HepG2 (cell line): ENCODE results near the gene SLC15A3. TPM values are rescaled to one million over a fixed set of nuclear protein-coding genes. Genes with fewer than 3 reads are reported as not detected.

Source experiments
- ATAC-seq: fragments of 200-7000 bp; cut with Tn5 transposase; 3 replicates; pipeline ENCODE4 v1.9.1; 2020; ENCODE audit warnings: mild to moderate bottlenecking, moderate library complexity
- BruUV-seq: library from RNA; stranded (reverse); fragments of 400-500 nt; replicated peaks from 2 replicates; lab custom pipeline; 2021; lab: Mats Ljungman, UMichigan
- CTCF ChIA-PET: fragments of 300-600 bp; formaldehyde crosslinking; extraction: SDS; loops from one replicate; lab custom pipeline; 2021; ENCODE audit warnings: low total read pairs, inconsistent platforms, low intra/inter-chr PET ratio; lab: Yijun Ruan, JAX
- POLR2A ChIA-PET: fragments of 350-600 bp; sonication (Branson Sonifier 250); formaldehyde crosslinking; loops from one replicate; lab custom pipeline; 2020; ENCODE audit warnings: antibody characterized with exemption, inconsistent platforms; lab: Yijun Ruan, JAX
- DNase-seq: peaks from one replicate; pipeline ENCODE4 v3.0.0-alpha.2; 2015; ENCODE audit warnings: low spot score
- FAIRE-seq: peaks from 3 replicates; lab custom pipeline; 2011; peaks lifted over from hg19 to GRCh38; lab: Jason Lieb, UNC
- H2AFZ ChIP-seq: one replicate; pipeline ENCODE4 v1.6.1; 2011; ENCODE audit warnings: low read length, inconsistent platforms
- H3K27ac ChIP-seq: fragments of 300-600 bp; 3 replicates; pipeline ENCODE4 v1.8.0; 2011; ENCODE audit warnings: mixed run types, mild to moderate bottlenecking, mixed read lengths, low read length, inconsistent platforms; ENCODE audit not compliant: insufficient read depth; ENCODE audit errors: extremely low read length
- H3K27me3 ChIP-seq, 2 experiments: fragments of 200-600 bp in 1 of 2; 2 replicates in 1 of 2; 3 replicates in 1 of 2; pipeline versions ENCODE4 v1.6.0 to v1.8.0; 2011; ENCODE audit warnings: low read length in 2 of 2, mild to moderate bottlenecking in 2 of 2, moderate library complexity in 2 of 2, inconsistent platforms in 1 of 2; ENCODE audit not compliant: insufficient read depth in 2 of 2, control insufficient read depth in 1 of 2
- H3K36me3 ChIP-seq, 2 experiments: fragments of 200-600 bp in 1 of 2; replicated peaks in 1 of 2; 2 replicates in 1 of 2; 3 replicates in 1 of 2; pipeline versions ENCODE4 v1.5.1 to v1.8.0; 2011; ENCODE audit warnings: low read length in 2 of 2, inconsistent platforms in 1 of 2; ENCODE audit not compliant: insufficient read depth in 2 of 2, control insufficient read depth in 1 of 2
- H3K4me1 ChIP-seq: 2 replicates; pipeline ENCODE4 v1.5.1; 2012; ENCODE audit warnings: low read length, inconsistent platforms; ENCODE audit not compliant: insufficient read depth
- H3K4me2 ChIP-seq: 2 replicates; pipeline ENCODE4 v1.6.0; 2011; ENCODE audit warnings: low read depth, low read length, inconsistent platforms
- H3K4me3 ChIP-seq, 3 experiments: fragments of 200-600 bp in 1 of 3; sonication (generic), shearing (Covaris generic) in 1 of 3; replicated peaks in 1 of 3; 2 replicates each; pipeline ENCODE4 v1.5.1; 2011 to 2016; ENCODE audit warnings: low read length in 3 of 3, inconsistent platforms in 2 of 3, low read depth in 2 of 3, mild to moderate bottlenecking in 2 of 3, control low read depth in 1 of 3, mixed read lengths in 1 of 3; ENCODE audit not compliant: insufficient read depth in 1 of 3
- H3K79me2 ChIP-seq: one replicate; pipeline ENCODE4 v1.6.1; 2011; ENCODE audit warnings: low read length, inconsistent platforms; ENCODE audit not compliant: insufficient read depth
- H3K9ac ChIP-seq: 2 replicates; pipeline ENCODE4 v1.6.0; 2011; ENCODE audit warnings: mild to moderate bottlenecking, low read depth, low read length, inconsistent platforms; ENCODE audit not compliant: insufficient read depth
- H3K9me3 ChIP-seq: 2 replicates; pipeline ENCODE4 v1.5.1; 2012; ENCODE audit warnings: mild to moderate bottlenecking, low read length
- H4K20me1 ChIP-seq: 2 replicates; pipeline ENCODE4 v1.6.0; 2011; ENCODE audit warnings: inconsistent platforms, mild to moderate bottlenecking, low read length, moderate library complexity; ENCODE audit not compliant: insufficient read depth
- ARID4A ChIP-seq: sonication (generic); formaldehyde crosslinking; IDR thresholded peaks from 2 replicates; pipeline ENCODE4 v1.5.0; 2020; ENCODE audit warnings: mild to moderate bottlenecking, missing genetic modification reagents, borderline replicate concordance
- GATA4 ChIP-seq: sonication (generic); IDR thresholded peaks from 2 replicates; pipeline ENCODE4 v1.6.1; 2016; ENCODE audit warnings: antibody characterized with exemption, low read depth, borderline replicate concordance
- HOXD1 ChIP-seq: sonication (generic); formaldehyde crosslinking; IDR thresholded peaks from 2 replicates; pipeline ENCODE4 v1.5.0; 2020; ENCODE audit warnings: missing genetic modification reagents
- KDM4B ChIP-seq: sonication (generic); formaldehyde crosslinking; IDR thresholded peaks from 2 replicates; pipeline ENCODE4 v1.4.0; 2020; ENCODE audit warnings: missing genetic modification reagents
- MAZ ChIP-seq, 2 experiments: sonication (generic) in 1 of 2; formaldehyde crosslinking in 1 of 2; IDR thresholded peaks; 2 replicates each; pipeline versions ENCODE4 v1.5.0 to v1.6.1; 2012 to 2020; ENCODE audit warnings: low read depth in 2 of 2, mild to moderate bottlenecking in 2 of 2, borderline replicate concordance in 1 of 2, improper control_type of control experiment in 1 of 2, low read length in 1 of 2, missing genetic modification reagents in 1 of 2, moderate library complexity in 1 of 2
- NR2F2 ChIP-seq: IDR thresholded peaks from 2 replicates; pipeline ENCODE4 v1.6.1; 2012; ENCODE audit warnings: low read depth, inconsistent platforms, borderline replicate concordance
- SAFB2 ChIP-seq: sonication (generic); formaldehyde crosslinking; IDR thresholded peaks from 2 replicates; pipeline ENCODE4 v1.5.1; 2020; ENCODE audit warnings: missing genetic modification reagents, low read depth, mild to moderate bottlenecking, borderline replicate concordance
- TOE1 ChIP-seq: sonication (generic); formaldehyde crosslinking; IDR thresholded peaks from 2 replicates; pipeline ENCODE4 v1.4.0; 2020; ENCODE audit warnings: mild to moderate bottlenecking, missing genetic modification reagents
- USF2 ChIP-seq, 2 experiments: sonication (generic) in 1 of 2; formaldehyde crosslinking in 1 of 2; IDR thresholded peaks; 2 replicates each; pipeline versions ENCODE4 v1.5.1 to v1.6.1; 2011 to 2020; ENCODE audit warnings: borderline replicate concordance in 1 of 2, low read depth in 1 of 2, low read length in 1 of 2, mild to moderate bottlenecking in 1 of 2, missing genetic modification reagents in 1 of 2, moderate library complexity in 1 of 2
- ZNF703 ChIP-seq: sonication (generic); formaldehyde crosslinking; IDR thresholded peaks from 2 replicates; pipeline ENCODE4 v1.5.1; 2020; ENCODE audit warnings: missing genetic modification reagents, mild to moderate bottlenecking, moderate library complexity, borderline replicate concordance
- WGBS: methylation state at CpG from one replicate; pipeline ENCODE4 v1.1.6; 2017; ENCODE audit warnings: low lambda C conversion rate; 5-methylcytosine and 5-hydroxymethylcytosine counted together
- in situ Hi-C: cut with HindIII; loops from 2 replicates; pipeline ENCODE4 v1.10.0; 2017; ENCODE audit warnings: low pct_unique_long_range_greater_than_20kb; ENCODE audit not compliant: extremely low pct_ligation_motif_present
- intact Hi-C: fragments of 100-400 bp; cut with micrococcal nuclease; formaldehyde crosslinking; loops from one replicate; pipeline ENCODE4 v1.10.0; 2022; ENCODE audit not compliant: unreplicated experiment
- polyA plus RNA-seq, 8 experiments: library from polyadenylated mRNA; depleted of rRNA in 3 of 8; stranded (reverse) in 7 of 8; unstranded in 1 of 8; fragments of >200 nt; fragmentation: Illumina TruSeq in 4 of 8; extraction: Trizol in 4 of 8; gene quantifications; 2 replicates each; pipeline versions ENCODE4 v1.2.1 to v1.2.3, GENCODE V29; 2011 to 2016; ENCODE audit warnings: low read depth in 4 of 8, missing spikeins in 1 of 8, mixed read lengths in 1 of 8; ENCODE audit not compliant: insufficient read depth in 1 of 8
- total RNA-seq, 5 experiments: library from RNA; depleted of rRNA; stranded (reverse); fragments of >200 nt; fragmentation: Illumina TruSeq; extraction: Trizol; gene quantifications; 2 replicates each; pipeline ENCODE4 v1.2.3, GENCODE V29; 2016; ENCODE audit warnings: low read depth in 1 of 5

Gene SLC15A3
- total and polyA plus RNA-seq, 2 of the 13 experiments (the other 11 are each of a cell fraction or from before 2014, with no cell fraction given) = 0.45 to 0.77 TPM

GRCh38 chr11:60951606-60951903 lies 421 bp downstream of the SLC15A3 start:
- H3K36me3 ChIP-seq = no peaks in the 10 kb centered on the region
- H3K27me3 ChIP-seq = peaks cover 0 to 15% of the 10 kb centered on the region in 2 experiments; a peak in 2 of 5 replicates
- H2AFZ ChIP-seq = no peak overlapping the region
- no peaks in the 10 kb centered on the region for H3K9me3 ChIP-seq
- POLR2A ChIA-PET = no interaction called here
- peak overlapping the region in 2 of 3 experiments; percentile 57 to 81; a peak in 1 of 6 replicates for H3K4me3 ChIP-seq
- H3K4me2 ChIP-seq = peak overlapping the region; percentile 86
- H4K20me1 ChIP-seq = no peaks in the 10 kb centered on the region
- CTCF ChIA-PET = no interaction called here
- FAIRE-seq (no peak), ATAC-seq (no peak)
- H3K27ac ChIP-seq = no peak overlapping the region
- no peaks in the 10 kb centered on the region for H3K4me1 ChIP-seq
- no peak for TF ChIP-seq TOE1
- TF ChIP-seq MAZ (IDR thresholded peaks at IDR 0.05; ENCODE audit: borderline replicate concordance, low read depth, low read length) = no peak
- TF ChIP-seq MAZ (CRISPR knock-in tag; IDR thresholded peaks at IDR 0.05; ENCODE audit: low read depth) = no peak
- TF ChIP-seq, all 625 proteins: peak for 0
- Histone ChIP-seq H3K9ac (no peak overlapping the region), H3K79me2 (no peaks in the 10 kb centered on the region)
- BruUV-seq = no TSS peak
- no peak for DNase-seq
- in situ Hi-C loops (no loop called here), intact Hi-C loops (no loop called here)
- WGBS = 79% methylated on average over 8 of the region's 8 CpGs

GRCh38 chr11:60950933-60951605 lies 907 bp downstream of the SLC15A3 start:
- no peaks in the 10 kb centered on the region for H3K4me1 ChIP-seq
- no peak for DNase-seq
- no peak overlapping the region for H3K4me3 ChIP-seq
- ChIA-PET POLR2A (no interaction called here), CTCF (no interaction called here)
- 95% methylated on average over 74 of the region's 86 CpGs for WGBS
- H2AFZ ChIP-seq = no peak overlapping the region
- in situ Hi-C loops = no loop called here
- intact Hi-C loops = no loop called here
- no peak for FAIRE-seq
- H3K36me3 ChIP-seq = no peaks in the 10 kb centered on the region
- H3K27ac ChIP-seq = no peak overlapping the region
- no TSS peak for BruUV-seq
- no peaks in the 10 kb centered on the region for H3K9me3 ChIP-seq
- no peak overlapping the region for H3K4me2 ChIP-seq
- H4K20me1 ChIP-seq = no peaks in the 10 kb centered on the region
- no peak overlapping the region for H3K9ac ChIP-seq
- no peaks in the 10 kb centered on the region for H3K79me2 ChIP-seq
- H3K27me3 ChIP-seq = peaks cover 0 to 15% of the 10 kb centered on the region in 2 experiments; a peak in 2 of 5 replicates
- no peak for ATAC-seq
- TF ChIP-seq KDM4B (CRISPR knock-in tag) (no peak), ZNF703 (CRISPR knock-in tag) (no peak), SAFB2 (CRISPR knock-in tag) (no peak), ARID4A (CRISPR knock-in tag) (no peak), GATA4 (no peak), USF2 (IDR thresholded peaks at IDR 0.05; ENCODE audit: low read depth, low read length) (no peak), USF2 (CRISPR knock-in tag; IDR thresholded peaks at IDR 0.05; ENCODE audit: borderline replicate concordance) (no peak), NR2F2 (no peak), HOXD1 (CRISPR knock-in tag) (no peak)
